Measurements from ENCODE around the gene BIN2. TPM values are rescaled to one million over a fixed set of nuclear protein-coding genes. Genes with fewer than 3 reads are reported as not detected.

The BIN2 gene
- total RNA-seq, 2 donors from 2014 or later, result 93.6 to 115 TPM

DNA sequence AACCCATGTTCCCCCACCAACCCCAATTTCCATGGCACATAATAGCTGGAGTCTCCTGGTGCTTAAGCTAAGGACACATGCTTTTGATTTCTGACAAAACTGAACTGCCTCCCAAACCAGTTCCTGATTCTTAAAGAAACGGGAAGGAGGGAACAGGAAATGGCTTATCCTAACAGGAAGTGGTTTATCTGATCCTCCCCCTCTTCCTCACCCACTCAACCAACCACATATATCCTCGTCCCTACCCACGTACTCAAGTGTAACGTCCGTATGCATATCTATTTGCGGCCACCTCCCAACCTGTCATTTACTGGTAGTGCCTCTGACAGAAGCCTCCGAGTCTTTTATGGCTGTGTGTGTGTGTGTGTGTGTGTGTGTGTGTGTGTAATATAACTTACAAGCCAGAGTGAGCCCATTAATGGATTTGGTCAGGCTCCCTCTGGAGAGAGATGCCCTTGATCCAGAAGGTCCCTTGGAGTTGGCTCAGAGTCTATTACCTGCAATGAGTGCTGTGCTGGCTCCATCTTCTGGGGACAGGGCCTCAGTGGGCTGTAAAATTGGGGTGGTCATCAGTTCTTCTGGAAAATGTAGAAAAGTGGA is 77.6 kb downstream of the BIN2 start:
- peak overlapping the region; percentile 87 to 93 for H3K27ac Mint-ChIP-seq
- H3K27me3 Mint-ChIP-seq, result no peaks in the 10 kb centered on the region
- no peaks in the 10 kb centered on the region for H3K9me3 Mint-ChIP-seq
- DNase-seq (ENCODE audit: low spot score), result no peak
- peaks cover 42 to 44% of the 10 kb centered on the region in 2 donors for H3K4me1 Mint-ChIP-seq (ENCODE audit: low read depth in 2 of 2)
- ATAC-seq, result peak; percentile 80 to 81
- peaks cover 14% of the 10 kb centered on the region for H3K36me3 Mint-ChIP-seq
- H3K4me3 Mint-ChIP-seq, result peak overlapping the region; percentile 69

DNA sequence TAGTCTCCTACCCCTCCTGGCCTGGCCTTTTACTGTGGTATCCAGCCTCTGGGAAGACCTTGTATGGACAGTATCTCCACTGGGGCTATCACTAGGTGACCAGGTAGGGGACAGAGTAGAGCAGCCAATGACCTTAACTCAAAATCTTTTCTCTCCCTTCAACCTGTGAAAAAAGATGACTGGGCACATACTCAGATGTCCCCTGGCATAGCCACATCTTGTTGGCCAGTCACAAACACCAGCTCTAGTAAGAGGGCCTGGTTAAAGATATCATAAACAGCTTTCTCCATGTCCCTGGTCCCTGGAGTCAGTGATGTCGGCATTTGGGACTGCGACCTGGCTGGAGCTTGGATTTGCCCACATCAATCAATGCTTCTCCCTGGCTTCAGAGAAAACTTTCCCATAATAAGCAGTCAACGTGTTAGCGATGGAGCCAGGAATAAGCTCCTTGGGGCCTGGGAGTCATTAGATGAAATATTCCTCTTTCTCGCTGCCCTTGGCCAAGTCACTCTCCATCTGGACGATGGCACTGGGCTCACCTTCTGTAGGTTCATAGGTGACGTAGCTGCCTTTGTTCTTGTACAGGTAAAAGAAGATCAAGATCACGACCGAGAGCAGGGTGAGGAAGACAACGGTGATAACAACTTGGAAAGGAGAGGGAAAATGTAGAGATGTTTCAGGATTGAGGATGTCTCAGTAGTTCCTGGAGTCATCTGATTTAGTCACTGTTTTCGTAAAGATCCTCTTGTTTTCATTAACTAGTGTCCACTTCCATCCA is 78.3 kb downstream of the BIN2 start:
- ATAC-seq (peak; percentile 41 to 42), DNase-seq (ENCODE audit: low spot score) (no peak)
- Mint-ChIP-seq H3K4me1 (ENCODE audit: low read depth in 2 of 2) (peaks cover 48 to 49% of the 10 kb centered on the region in 2 donors), H3K27me3 (no peaks in the 10 kb centered on the region), H3K36me3 (peaks cover 18% of the 10 kb centered on the region), H3K27ac (peak overlapping the region; percentile 87 to 93), H3K4me3 (peak overlapping the region; percentile 69), H3K9me3 (no peaks in the 10 kb centered on the region)

DNA sequence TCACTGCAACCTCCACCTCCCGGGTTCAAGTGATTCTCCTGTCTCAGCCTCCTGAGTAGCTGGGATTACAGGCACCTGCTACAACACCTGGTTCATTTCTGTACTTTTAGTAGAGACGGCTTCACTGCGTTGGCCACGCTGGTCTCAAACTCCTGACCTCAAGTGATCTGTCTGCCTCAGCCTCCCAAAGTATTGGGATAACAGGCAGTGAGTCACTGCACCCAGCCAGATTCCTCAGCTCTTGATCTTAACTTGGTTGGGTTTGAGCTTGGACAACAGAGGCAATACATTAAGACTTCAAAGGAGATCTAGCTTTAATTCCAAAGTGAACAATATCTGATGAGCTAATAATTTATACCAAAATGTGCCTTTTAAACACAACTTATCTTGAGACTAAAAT is 79.7 kb downstream of the BIN2 start:
- no peaks in the 10 kb centered on the region for H3K27me3 Mint-ChIP-seq
- peaks cover 24% of the 10 kb centered on the region for H3K36me3 Mint-ChIP-seq

DNA sequence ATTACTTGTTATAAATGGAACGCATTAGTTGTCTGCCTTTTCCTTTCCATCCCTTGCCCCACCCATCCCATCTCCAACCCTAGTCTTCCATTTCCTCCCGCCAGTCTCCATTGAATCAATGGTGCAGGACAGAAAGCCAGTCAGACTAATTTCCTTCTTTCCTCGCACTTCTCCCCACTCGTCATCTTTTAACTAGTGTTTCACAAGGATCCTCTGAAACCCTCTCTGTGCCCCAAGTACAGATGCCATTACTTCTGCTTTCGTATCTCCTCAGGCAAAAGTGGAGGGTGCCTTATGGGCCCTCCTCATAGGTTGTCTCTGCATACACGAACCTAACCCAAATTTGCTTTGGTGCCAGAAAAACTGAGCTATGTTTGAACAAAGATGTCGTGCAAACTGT is 81.1 kb downstream of the BIN2 start:
- no peak overlapping the region for H3K4me3 Mint-ChIP-seq
- no peaks in the 10 kb centered on the region for H3K27me3 Mint-ChIP-seq
- H3K27ac Mint-ChIP-seq, result peak overlapping the region; percentile 26 to 63
- peaks cover 58 to 61% of the 10 kb centered on the region in 2 donors for H3K4me1 Mint-ChIP-seq (ENCODE audit: low read depth in 2 of 2)
- no peak for DNase-seq (ENCODE audit: low spot score)
- H3K9me3 Mint-ChIP-seq, result no peaks in the 10 kb centered on the region
- no peak for ATAC-seq
- H3K36me3 Mint-ChIP-seq, result peaks cover 24% of the 10 kb centered on the region

More for the DNA sequence above, 79.7 kb downstream of the BIN2 start:
- ATAC-seq, result no peak
- H3K4me1 Mint-ChIP-seq (ENCODE audit: low read depth in 2 of 2), result peaks cover 58 to 59% of the 10 kb centered on the region in 2 donors
- peak overlapping the region; percentile 50 to 62 for H3K27ac Mint-ChIP-seq
- no peak for DNase-seq (ENCODE audit: low spot score)
- no peaks in the 10 kb centered on the region for H3K9me3 Mint-ChIP-seq
- no peak overlapping the region for H3K4me3 Mint-ChIP-seq

DNA sequence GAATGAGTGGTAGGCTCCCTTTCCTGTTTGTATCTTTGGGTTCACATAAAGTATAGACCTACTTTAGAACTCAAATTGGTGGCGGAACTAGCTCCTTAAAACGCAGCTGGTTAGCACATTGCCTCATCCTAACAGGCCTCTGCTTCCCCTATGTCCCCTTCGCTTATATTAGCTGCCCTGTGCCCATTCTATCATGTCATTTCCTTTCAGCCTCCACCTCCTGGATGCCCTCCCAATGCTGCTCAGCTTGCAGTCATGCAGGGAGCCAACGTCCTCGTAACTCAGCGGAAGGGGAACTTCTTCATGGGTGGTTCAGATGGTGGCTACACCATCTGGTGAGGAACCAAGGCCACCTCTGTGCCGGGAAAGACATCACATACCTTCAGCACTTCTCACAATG is 81.9 kb downstream of the BIN2 start:
- peaks cover 24% of the 10 kb centered on the region for H3K36me3 Mint-ChIP-seq
- no peaks in the 10 kb centered on the region for H3K9me3 Mint-ChIP-seq
- DNase-seq (ENCODE audit: low spot score), result no peak
- H3K4me1 Mint-ChIP-seq (ENCODE audit: low read depth in 2 of 2), result peaks cover 53 to 55% of the 10 kb centered on the region in 2 donors
- peak overlapping the region in 1 of 2 donors; percentile 36 for H3K27ac Mint-ChIP-seq
- no peak for ATAC-seq
- peak overlapping the region; percentile 22 for H3K4me3 Mint-ChIP-seq
- H3K27me3 Mint-ChIP-seq, result no peaks in the 10 kb centered on the region

DNA sequence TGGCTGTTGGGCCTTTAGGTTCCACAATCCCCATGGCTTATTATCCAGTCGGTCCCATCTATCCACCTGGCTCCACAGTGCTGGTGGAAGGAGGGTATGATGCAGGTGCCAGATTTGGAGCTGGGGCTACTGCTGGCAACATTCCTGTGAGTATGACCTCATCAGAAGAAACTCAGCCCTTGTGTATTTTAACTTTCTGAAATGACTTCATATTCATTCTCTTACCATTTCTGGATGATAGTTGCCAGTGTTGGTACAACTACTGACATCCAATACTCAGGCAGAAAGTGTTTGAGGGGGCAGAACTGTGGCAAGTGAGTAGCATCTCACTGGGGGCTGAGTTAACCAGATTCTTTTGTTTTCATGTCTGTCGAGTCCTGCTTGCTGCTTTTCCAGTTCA is 83.0 kb downstream of the BIN2 start:
- H3K36me3 Mint-ChIP-seq, result peaks cover 24% of the 10 kb centered on the region

DNA sequence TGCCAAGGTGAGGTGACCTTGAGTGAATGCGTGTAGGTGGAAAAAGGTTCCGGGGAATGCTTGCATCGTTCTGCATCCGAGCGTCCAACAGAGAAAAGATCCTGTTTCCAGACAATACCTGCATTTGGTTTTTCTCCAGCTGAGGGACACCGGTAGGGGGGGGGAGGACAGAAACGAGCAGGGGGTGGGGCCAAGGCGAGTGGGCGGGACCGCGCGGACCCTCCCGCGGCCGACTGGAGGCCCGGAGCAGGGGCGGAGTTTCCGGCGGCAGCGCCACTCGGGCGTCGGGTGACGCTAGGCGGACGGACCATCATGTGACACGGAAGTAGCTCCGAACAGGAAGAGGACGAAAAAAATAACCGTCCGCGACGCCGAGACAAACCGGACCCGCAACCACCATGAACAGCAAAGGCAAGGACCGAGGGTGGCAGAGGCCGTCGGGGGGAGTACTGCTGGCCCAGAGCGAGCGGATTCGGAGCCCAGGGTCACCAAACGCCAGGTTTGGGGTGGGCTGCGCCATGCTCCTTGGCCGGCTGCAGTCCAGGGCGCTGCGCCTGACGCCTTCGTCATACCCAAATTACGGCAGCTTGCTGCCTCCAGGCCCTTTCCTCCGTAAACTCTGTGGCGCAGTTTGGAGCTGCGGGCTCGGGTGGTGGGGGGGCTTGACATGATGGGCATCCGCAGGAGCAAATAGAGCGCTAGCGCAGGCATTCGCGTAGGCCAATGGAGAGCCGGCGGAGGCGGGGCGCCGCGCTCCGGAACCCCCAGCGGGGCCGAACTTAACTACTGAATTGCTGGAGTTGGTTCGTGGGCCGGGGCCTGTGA is 85.3 kb downstream of the BIN2 start, which contains the start of gene DAZAP2:
DAZAP2 (plus strand) TSS at position 317 of the 825 bp plus-strand sequence; CDS start at position 399, 82 bp downstream.
- H3K36me3 Mint-ChIP-seq, result peaks cover 24% of the 10 kb centered on the region

More for the DNA sequence above, 83.0 kb downstream of the BIN2 start:
- Mint-ChIP-seq H3K27ac (peak overlapping the region; percentile 96 to 98), H3K9me3 (no peaks in the 10 kb centered on the region), H3K27me3 (no peaks in the 10 kb centered on the region), H3K4me1 (ENCODE audit: low read depth in 2 of 2) (peaks cover 42 to 49% of the 10 kb centered on the region in 2 donors), H3K4me3 (peak overlapping the region; percentile 89)
- no peak for ATAC-seq
- DNase-seq (ENCODE audit: low spot score), result no peak

DNA sequence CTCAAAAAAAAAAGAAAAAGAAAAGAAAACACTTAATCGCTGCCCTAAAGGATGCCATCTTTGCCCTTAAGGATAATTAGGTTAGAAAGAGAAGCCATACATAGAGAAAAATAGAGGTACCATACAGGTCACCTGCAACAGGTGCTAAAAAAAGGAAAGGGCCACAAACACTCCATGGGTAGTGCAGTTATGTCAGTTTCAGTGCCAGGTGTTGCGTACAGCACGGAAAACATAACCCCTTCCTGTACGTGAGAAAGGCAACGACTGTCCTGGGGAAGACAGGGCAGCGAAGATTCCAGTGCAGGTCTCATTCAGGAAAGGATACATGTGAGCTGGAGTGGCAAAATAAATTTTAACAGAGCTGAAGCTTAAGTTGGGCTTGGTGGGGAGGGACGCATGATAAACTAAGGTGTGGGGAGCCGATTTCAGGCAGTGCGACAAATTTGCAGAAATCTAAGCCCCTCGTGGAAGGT is 85.9 kb downstream of the BIN2 start:
- Mint-ChIP-seq H3K4me3 (peak overlapping the region; percentile 89), H3K4me1 (ENCODE audit: low read depth in 2 of 2) (peaks cover 34% of the 10 kb centered on the region in 2 donors), H3K36me3 (peaks cover 23% of the 10 kb centered on the region), H3K27ac (peak overlapping the region; percentile 96 to 98), H3K9me3 (no peaks in the 10 kb centered on the region), H3K27me3 (no peaks in the 10 kb centered on the region)
- no peak for DNase-seq (ENCODE audit: low spot score)
- no peak for ATAC-seq

More for the DNA sequence above, 85.3 kb downstream of the BIN2 start, which contains the start of gene DAZAP2:
- Mint-ChIP-seq H3K4me3 (peak within 1 kb of the TSS; percentile 89), H3K9me3 (no peaks in the 10 kb centered on the region), H3K4me1 (ENCODE audit: low read depth in 2 of 2) (peaks cover 35 to 36% of the 10 kb centered on the region in 2 donors), H3K27me3 (no peaks in the 10 kb centered on the region), H3K27ac (peak within 1 kb of the TSS; percentile 96 to 98)
- DNase-seq (ENCODE audit: low spot score), result peak; percentile 97
- ATAC-seq, result peak; percentile 97 to 98

DNA sequence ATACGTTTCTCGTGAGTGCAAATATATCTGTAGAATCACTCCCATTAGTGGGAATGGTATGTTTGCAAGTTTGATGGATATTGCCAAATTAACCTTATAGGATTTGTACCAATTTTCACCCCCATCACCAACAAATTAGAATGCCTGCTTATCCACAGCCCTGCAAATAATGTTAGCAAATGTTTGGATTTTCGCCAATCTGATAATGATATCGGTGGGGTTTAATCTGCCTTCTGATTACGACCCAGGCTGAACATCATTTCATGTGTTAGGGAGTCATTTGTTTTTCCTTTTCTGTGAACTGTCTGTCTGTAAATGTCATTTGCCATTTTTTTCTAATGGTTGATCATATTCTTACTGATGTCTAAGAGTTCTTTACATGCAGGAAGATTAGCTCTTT is 89.4 kb downstream of the BIN2 start:
- Mint-ChIP-seq H3K4me3 (no peak overlapping the region), H3K4me1 (ENCODE audit: low read depth in 2 of 2) (peaks cover 8 to 10% of the 10 kb centered on the region in 2 donors), H3K36me3 (no peaks in the 10 kb centered on the region), H3K27me3 (no peaks in the 10 kb centered on the region), H3K9me3 (no peaks in the 10 kb centered on the region), H3K27ac (no peak overlapping the region)
- ATAC-seq (no peak), DNase-seq (ENCODE audit: low spot score) (no peak)

DNA sequence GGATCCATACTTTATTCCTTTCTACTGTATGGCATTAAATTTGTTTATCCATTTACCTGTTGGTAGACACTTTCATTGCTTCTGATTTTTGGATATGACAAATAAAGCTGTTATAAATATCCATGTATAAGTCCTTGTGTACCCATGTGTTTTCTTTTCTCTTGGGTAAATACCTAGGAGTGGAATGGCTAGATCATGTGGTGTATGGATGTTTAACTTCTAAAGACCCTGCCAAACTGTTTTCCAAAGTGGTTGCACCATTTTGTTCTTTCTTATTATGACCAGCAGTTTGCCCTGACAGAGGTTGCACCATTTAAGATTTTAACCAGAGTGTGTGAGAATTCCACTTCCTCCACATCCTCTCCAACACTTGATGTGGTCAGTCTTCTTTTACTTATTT is 91.3 kb downstream of the BIN2 start:
- Mint-ChIP-seq H3K36me3 (no peaks in the 10 kb centered on the region), H3K27ac (no peak overlapping the region), H3K4me3 (no peak overlapping the region), H3K27me3 (no peaks in the 10 kb centered on the region), H3K9me3 (no peaks in the 10 kb centered on the region), H3K4me1 (ENCODE audit: low read depth in 2 of 2) (peaks cover 0 to 3% of the 10 kb centered on the region in 2 donors)
- DNase-seq (ENCODE audit: low spot score) (no peak), ATAC-seq (no peak)

Other genes with a start within 250 kb of the BIN2 start
- gene CSRNP2, start 240.6 kb downstream of the BIN2 start, total RNA-seq, result 10 to 100 TPM; 24.1 to 32.7 TPM
- gene TFCP2, start 151.0 kb downstream of the BIN2 start, total RNA-seq, result 10 to 100 TPM; 33.0 to 46.0 TPM
- 1 to 10 TPM; 3.6 to 5.3 TPM for gene POU6F1, start 106.1 kb downstream of the BIN2 start, total RNA-seq
- gene DAZAP2, start 85.3 kb downstream of the BIN2 start, total RNA-seq, result 100 to 1,000 TPM in 1 of 2 donors, 10 to 100 TPM in 1; 78.3 to 141 TPM
- gene SMAGP, start 53.8 kb downstream of the BIN2 start, total RNA-seq, result 10 to 100 TPM in 1 of 2 donors, 1 to 10 TPM in 1; 3.8 to 11.5 TPM
- gene CELA1, start 22.5 kb upstream of the BIN2 start, total RNA-seq, result under 1 TPM in 1 of 2 donors, not detected in 1; 0.31 TPM
- 10 to 100 TPM; 13.2 to 23.5 TPM for gene GALNT6, start 67.2 kb upstream of the BIN2 start, total RNA-seq
- 1 to 10 TPM; 4.3 to 6.3 TPM for gene SLC4A8, start 100.7 kb upstream of the BIN2 start, total RNA-seq